GM21786 (cell line): ENCODE measurements around the gene ZNF850.
A peak's percentile ranks its signal among the peaks of the same experiment; 100 is the strongest.
"Not testable (repeated sequence)": the region's sequence is repeated elsewhere in the genome, so short reads cannot be mapped to it uniquely, and the experiment has no call there.

Experiments used
- ATAC-seq: cut with Tn5 transposase; IDR thresholded peaks from one replicate; pipeline ENCODE4 v1.9.1; 2021; ENCODE audit not compliant: unreplicated experiment

ZNF850 gene

GRCh38 chr19:36772311-36773222 lies at the start of gene ZNF850:
Gene ZNF850, minus strand, starts transcription at chr19:36772807. Its CDS starts 10,201 bp downstream, at chr19:36762606.
- peak; percentile 88 for ATAC-seq

- ATAC-seq, result no peak
These were observed 49.2 kb upstream of the ZNF850 start for GRCh38 chr19:36821758-36822157.

- no peak for ATAC-seq
These were observed 46.6 kb upstream of the ZNF850 start for GRCh38 chr19:36819130-36819630.

GRCh38 chr19:36807029-36807428 lies 34.4 kb upstream of the ZNF850 start:
- ATAC-seq, result no peak

GRCh38 chr19:36805364-36805763 lies 32.8 kb upstream of the ZNF850 start:
- no peak for ATAC-seq

GRCh38 chr19:36797786-36798108 lies 25.1 kb upstream of the ZNF850 start:
- ATAC-seq, result no peak

- ATAC-seq, result no peak
These were observed 24.0 kb upstream of the ZNF850 start for GRCh38 chr19:36796714-36796992.

GRCh38 chr19:36791420-36792141 lies 19.0 kb upstream of the ZNF850 start:
- ATAC-seq, result not testable (repeated sequence)

GRCh38 chr19:36775768-36776167 lies 3.2 kb upstream of the ZNF850 start:
- no peak for ATAC-seq

GRCh38 chr19:36773223-36773579 lies 594 bp upstream of the ZNF850 start:
- ATAC-seq, result no peak

GRCh38 chr19:36771261-36772231 lies 1.1 kb downstream of the ZNF850 start:
- ATAC-seq, result peak; percentile 40

- no peak for ATAC-seq
These were observed 22.4 kb downstream of the ZNF850 start for GRCh38 chr19:36750066-36750691.

GRCh38 chr19:36749613-36750012 lies 23.0 kb downstream of the ZNF850 start:
- ATAC-seq, result not testable (repeated sequence)

GRCh38 chr19:36748431-36749275 lies 24.0 kb downstream of the ZNF850 start:
- ATAC-seq, result no peak

- ATAC-seq, result no peak
These were observed 24.9 kb downstream of the ZNF850 start for GRCh38 chr19:36747750-36748149.

- ATAC-seq, result no peak
These were observed 26.7 kb downstream of the ZNF850 start for GRCh38 chr19:36745870-36746269.

- ATAC-seq, result not testable (repeated sequence)
These were observed 36.4 kb downstream of the ZNF850 start for GRCh38 chr19:36736166-36736565.

- no peak for ATAC-seq
These were observed 52.7 kb downstream of the ZNF850 start for GRCh38 chr19:36719687-36720556.

GRCh38 chr19:36709423-36709822 lies 63.2 kb downstream of the ZNF850 start:
- ATAC-seq, result no peak
